GM18519 (cell line): ENCODE measurements around the gene DEPDC1B.
"Not testable (repeated sequence)": the region's sequence is repeated elsewhere in the genome, so short reads cannot be mapped to it uniquely, and the experiment has no call there.

ENCODE experiments used
- ATAC-seq: cut with Tn5 transposase; IDR thresholded peaks from one replicate; pipeline ENCODE4 v1.9.1; 2021; ENCODE audit warnings: mild to moderate bottlenecking, moderate library complexity; ENCODE audit not compliant: unreplicated experiment, low FRiP score

DEPDC1B gene

DNA sequence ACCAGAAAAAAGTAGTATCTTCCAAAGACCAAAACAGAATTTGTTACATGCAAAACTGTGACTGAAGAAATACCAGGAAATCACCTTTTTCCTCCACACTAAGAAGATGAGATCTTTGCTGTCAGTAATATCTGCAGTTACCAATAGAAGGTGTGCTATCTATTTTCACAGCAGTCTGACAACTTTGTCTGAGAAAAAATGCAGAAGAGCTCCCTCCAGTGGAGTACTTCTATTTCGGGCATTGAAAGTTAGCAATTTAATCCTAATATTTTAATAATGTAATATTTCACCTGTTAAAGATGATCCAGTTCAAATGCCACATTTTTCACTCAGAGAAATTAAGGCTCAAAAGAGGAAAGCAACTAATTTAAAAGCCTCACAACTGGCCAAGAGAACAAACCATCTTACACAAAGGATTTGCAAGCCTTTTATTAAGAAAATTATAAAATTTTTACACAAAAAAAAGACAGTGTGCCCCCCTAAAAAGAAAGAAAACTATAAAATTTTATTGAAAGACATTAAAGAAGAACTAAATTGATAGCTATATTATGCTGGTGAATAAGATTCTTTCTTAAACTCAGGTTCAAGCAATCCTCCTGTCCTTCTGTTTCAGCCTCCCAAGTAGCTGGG is 50.6 kb downstream of the DEPDC1B start:
- ATAC-seq, result peak; percentile 62

DNA sequence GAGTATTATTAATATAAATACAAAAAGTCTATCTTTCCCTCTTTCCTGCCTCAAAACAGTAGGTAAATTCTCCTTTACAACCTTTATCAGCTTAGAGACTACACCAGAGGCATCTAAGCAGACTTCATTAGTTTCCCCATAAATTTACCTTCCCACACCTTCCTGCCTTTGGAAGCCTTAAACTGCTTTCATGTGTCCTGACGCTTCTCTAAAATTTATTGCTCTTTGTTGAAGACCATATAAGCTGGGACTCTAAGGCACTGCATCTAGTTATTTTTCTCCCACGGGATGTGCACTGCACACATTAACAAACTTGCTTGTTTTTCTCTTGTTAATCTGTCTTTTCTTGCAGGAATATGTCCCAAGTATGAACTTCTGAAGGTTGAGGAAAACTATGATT is 51.8 kb downstream of the DEPDC1B start:
- no peak for ATAC-seq

DNA sequence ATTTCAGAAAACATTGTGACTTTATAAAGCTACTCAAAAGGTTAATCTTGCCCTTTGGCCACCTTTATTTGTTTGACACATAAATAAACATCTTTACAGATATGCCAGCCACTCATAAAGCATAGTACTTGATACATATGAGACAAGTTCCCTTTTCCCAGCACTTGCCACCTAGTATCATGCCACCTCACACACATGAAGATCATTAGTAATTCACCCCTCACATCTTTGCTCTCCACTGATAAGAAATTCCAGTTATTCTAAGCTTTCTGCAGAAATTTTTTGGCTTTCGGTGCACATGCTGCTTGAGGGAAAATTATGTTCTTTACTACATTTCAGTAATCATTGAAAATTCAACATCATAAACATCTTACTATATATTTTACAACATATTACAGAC is 59.1 kb downstream of the DEPDC1B start:
- no peak for ATAC-seq

DNA sequence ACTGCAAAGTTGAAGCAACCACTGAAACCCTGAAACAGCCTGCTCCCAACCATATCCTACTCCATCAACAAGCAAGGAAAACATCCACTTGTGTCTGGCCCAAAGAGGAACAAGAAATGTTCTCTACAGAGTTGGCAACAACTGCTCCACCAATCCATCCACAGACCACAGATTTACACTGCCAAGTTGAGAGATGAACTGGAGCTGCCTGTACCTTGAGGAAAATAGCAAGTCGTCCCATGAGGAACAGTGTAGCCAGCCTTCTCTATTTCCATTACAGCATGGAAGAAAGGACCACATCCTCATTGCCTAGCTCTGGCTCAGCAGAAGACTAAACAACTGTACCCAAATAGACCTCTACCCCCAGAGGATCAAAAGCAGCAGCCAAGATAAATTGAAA is 60.4 kb downstream of the DEPDC1B start:
- no peak for ATAC-seq

DNA sequence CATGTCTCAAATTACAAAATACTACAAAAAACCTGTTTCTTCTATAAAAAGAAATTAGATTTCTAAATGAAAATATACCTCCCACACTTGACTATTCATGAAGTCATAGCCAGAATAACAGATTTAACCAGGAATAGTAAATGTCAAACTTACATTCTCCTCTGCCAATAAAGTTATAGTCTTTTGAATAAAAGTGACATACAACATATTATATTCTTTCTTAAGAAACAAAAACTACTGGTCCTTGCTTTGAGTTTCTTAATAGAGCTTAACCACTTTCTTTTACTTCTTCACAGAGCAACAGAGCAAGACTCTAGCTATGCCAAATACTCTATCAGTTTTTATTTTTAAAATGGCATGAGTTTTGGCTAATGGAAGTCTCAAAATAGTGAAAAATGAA is 61.7 kb downstream of the DEPDC1B start:
- ATAC-seq, result no peak

DNA sequence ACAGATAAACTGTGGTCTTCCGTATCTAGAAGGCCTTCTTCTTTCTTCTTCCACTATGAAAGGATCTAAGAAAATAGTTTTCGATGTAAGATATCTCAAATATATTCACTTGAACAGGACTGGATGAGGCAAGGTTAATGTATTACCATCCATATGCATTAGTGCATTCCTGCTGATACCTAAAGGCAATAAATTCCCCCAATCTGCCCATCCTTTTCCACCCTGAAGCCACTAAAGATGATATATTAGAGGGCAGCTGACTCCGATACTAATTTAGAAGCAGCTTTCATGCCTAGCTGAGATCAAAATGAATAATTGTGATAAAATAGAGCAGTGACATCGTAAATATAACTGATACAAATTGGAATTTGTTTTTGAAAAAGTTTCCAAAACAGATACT is 63.3 kb downstream of the DEPDC1B start:
- ATAC-seq, result no peak

DNA sequence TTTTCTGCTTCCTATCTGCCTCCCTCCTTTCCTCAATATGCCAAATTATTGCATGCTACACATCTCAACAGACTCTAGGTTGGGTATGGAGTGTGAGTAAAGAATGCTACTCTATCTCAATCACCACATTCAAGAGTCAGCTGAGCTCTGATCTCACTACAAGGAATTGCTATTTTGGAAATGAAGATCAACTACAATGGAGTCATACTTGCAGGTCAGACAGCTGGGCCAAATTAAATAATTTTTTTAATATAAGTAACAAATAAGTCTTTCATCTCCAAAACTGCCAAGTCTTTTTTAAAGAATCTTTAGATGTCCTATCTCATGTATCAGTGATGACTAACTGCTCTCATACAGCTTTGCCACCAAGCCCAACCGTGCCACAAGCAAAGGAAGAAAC is 64.0 kb downstream of the DEPDC1B start:
- no peak for ATAC-seq

DNA sequence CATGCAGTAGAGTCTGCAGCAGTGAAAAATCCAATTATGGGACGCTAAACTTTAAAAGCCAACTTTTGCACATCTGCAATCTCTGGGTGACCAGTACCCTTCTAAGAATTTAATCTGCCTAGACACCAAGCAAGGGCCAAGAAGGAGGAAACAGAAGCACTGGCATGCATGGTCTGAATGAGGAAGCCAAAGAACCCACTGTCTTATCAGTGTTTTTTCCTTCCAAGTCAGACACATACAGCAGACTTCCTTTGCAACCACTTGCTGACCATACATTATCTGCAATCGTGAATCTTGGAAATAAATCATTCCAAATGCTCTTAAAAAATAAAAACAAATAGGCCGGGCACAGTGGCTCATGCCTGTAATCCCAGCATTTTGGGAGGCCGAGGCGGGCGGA is 65.9 kb downstream of the DEPDC1B start:
- ATAC-seq, result no peak

DNA sequence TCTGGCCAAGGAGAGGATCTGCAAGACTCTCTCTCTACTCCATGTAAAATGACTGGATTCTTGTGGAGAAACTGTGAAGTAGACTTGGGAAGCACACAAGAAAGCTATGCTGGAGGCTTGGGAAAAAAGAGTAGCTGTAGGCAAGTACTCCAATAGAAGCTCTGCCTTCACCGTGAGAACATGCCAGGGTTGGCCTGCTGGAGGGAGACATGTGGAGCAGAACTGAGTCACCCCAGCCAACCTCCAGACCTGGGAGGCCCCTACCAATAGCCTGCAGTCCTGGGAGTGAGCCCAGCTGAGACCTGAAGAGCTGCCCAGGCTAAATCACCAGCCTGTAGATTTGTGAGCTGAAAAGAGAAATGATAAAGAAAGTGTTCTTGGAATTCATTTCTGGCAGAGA is 66.6 kb downstream of the DEPDC1B start:
- no peak for ATAC-seq

DNA sequence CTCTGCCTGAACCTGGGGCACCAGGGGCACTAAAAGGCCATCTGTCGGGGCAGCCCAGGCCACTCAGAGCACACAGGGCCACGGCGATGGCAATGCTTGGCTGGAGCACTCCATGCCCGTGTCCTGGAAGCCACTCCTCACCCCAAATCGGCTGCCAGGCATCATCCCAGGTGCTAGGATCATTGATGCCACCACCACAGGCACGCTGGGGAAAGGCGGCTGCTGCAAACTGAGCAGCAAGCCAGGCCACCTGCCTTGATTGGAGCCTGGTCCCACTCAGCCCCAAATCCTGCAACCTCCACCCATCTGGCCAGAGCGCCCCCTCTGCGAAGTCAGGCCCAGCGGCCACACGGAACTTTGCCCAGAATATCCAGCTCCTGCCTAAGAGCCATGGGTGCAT is 67.8 kb downstream of the DEPDC1B start:
- ATAC-seq, result no peak

DNA sequence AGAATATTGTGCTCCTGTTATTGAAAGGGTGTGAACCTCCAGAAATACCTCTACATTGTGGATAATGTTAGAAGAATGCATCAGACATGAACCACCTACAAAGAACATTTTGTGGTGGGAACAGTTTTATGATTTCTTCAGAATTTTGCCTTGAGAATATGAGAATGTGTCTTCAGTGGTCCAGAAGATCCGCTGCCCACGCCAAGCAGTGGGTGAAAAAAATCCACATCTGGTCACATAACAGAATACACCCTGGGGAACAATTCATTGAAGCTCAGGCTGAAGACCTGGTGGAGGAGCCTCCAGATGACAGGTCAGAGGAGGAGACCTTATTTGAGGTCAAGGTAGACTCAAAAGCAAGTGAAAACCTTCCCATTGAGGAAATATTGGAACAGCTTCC is 69.1 kb downstream of the DEPDC1B start:
- ATAC-seq, result no peak

DNA sequence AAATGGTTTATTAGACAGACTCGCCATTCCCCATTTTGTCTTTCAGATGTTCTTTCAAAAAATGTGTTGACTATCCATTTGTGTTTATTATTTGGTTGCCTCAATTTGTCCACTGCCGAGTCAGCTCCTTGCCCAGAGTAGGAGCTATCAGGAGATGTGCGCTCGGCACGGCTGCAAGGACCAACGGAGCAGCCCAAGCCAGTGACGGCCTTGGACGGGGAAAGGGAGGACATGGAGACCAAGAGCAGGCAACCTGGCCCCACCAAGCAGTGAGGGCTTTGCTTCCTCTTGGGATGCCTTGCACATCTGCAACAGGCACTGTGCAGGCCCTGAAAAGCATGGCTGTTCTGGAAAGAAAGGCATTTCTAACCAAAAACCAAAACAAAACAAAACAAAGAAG is 69.8 kb downstream of the DEPDC1B start:
- ATAC-seq, result no peak

DNA sequence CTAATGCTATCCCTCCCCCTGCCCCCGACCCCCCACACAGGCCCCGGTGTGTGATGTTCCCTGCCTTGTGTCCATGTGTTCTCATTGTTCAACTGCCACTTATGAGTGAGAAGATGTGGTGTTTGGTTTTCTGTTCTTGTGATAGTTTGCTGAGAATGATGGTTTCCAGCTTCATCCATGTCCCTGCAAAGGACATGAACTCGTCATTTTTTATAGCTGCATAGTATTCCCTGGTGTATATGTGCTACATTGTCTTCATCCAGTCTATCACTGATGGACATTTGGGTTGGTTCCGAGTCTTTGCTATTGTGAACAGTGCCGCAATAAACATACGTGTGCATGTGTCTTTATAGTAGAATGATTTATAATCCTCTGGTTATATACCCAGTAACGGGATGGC is 75.1 kb downstream of the DEPDC1B start:
- ATAC-seq, result not testable (repeated sequence)

DNA sequence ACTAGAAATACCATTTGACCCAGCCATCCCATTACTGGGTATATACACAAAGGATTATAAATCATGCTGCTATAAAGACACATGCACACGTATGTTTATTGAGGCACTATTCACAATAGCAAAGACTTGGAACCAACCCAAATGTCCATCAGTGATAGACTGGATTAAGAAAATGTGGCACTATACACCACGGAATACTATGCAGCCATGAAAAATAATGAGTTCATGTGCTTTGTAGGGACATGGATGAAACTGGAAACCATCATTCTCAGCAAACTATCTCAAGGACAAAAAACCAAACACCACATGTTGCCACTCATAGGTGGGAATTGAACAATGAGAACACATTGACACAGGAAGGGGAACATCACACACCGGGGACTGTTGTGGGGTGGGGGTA is 79.2 kb downstream of the DEPDC1B start:
- ATAC-seq, result not testable (repeated sequence)

DNA sequence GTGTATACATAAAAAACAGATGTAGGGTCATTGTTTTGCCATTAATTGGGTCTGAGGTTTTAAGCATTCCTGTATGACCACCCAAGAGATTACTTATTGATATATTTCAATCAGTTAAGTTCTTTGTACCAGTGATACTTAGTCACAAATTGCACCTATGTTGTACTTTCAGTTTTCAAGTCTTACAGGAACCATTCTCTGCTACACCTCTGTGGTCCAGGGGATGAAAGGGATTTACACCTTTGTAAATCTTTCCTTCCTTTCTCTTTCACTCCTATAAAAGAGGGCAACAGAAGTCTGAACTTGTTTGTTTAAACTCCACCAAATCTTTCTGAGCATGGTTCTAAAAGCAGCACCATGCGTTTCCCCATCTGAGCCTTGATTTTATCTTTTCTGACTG is 86.1 kb downstream of the DEPDC1B start:
- no peak for ATAC-seq

DNA sequence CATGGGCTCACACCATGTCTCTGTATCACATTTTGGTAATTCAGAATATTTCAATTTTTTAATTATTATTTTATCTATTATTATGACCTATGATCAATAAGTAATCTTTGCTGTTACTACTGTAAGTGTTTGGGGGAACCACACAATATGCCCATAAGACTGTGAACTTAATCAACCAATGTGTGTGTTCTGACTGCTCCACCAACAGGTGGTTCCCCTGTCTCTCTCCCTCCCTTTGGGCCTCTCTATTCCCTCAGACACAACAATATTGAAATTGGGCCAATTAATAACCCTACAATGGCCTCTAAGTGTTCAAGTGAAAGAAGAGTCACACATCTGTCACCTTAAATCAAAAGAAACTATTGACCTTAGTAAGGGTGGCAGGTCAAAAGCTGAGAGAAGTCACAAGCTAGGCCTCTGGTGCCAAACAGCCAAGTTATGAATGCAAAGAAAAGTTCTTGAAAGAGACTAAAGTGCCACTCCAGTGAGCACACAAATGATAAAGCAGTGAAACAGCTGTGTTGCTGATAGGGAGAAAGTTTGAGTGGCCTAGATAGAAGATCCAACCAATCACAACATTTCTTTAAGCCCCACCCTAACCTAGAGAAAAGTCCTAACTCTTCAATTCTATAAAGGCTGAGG is 88.7 kb downstream of the DEPDC1B start:
- no peak for ATAC-seq

DNA sequence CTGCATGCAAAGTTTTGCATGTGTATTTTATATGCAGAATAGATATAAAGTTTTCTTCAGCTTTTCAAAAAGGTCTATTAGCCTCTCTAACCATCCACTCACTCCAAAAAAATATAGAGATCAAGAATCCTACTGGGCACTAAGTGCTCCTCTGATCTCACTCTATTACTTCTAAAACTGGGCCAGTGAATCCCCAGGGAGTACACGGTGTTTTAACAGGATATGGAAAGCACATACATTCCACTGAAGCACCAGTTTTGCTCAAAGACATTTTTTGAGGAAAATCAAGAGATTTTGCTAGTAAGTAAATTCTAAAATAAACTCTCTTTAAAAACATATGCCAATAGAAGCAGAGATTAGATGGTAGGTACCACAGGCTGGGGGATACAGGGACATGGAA is 95.2 kb downstream of the DEPDC1B start:
- ATAC-seq, result no peak

DNA sequence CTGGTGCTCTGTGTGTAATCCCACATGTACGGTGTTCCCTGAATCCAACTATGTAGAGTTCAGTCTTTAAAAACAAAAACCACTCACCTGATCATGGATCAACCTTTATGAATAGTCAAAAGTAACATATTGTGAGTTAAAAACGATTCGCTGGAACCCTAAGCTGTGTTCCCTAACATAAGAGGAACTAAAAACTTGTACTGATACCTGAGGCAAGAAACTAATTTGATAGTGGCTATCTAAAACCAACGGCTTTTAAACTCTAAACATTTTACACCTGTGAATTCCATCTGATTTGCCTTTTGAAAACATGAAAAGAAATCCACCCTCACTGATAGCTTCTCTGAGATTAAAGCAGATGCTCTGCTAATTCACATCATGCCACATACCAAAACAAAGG is 101.5 kb downstream of the DEPDC1B start:
- ATAC-seq, result no peak

DNA sequence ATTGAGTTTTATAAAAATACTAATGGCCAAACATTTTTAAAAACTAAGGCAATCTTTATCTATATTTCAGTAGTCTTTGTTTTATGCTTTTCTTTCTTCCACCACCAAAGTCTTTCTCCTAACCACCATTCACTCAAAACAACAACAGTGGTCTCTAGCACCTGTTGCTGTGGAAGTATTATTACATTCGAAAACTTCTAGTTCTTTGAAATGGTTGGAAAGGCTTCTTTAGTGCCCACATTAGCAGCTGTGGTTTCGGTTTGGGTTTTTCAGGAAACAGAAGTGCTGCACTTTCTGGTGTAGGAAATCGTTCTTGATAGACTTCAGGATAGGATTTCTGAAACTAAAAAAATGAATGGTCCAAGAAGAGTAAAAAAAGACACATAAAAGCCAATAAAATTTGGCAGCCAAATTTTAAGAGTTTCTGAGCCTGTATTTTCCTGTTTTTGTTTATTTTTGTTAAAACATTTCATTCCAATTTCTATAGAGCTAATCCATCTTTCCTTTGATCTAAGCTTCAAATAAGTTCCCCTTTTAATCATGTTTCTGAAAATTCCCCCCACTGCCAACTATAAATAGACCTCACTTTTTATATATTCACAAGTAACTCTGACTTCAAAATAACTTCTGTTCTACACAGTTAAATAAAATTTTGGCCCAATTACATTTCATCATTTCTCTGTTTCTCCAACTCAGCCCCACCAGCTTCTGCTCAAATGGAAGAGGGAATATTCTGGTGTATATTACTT is 102.2 kb downstream of the DEPDC1B start:
- peak; percentile 86 for ATAC-seq

DNA sequence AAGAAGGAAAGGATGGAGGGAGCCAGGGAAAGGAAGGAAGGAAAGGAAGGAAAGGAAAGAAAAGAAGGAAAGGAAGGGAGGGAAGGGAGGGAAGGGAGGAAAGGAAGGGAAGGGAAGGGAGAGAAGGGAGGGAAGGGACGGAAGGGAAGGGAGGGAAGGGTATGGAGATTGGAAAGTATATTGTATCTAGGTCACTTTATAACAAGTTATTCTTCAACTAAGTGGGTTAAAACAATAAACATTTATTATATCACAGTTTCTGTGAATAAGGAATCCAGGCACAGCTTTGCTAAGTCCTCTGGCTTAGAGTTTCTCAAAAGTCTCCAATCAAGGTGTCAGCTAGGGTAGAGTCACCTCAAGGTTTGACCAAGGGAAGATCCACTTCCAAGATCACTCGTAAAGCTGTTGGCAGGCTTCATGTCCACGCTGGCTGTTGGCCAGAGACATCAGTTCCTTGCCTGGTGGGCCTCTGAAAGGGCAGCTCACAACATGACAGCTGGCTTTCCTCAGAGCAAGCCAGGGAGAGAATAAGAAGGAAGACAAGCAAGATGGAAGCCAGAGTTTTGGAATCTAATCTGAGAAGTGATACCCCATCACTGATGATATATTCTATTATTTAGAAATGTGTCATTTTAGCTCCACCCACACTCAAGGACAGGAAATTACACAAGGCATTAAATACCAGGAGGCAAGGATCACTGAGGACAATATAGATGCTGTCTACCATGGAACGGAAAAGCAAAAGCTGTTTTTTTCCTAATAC is 105.1 kb downstream of the DEPDC1B start:
- ATAC-seq, result no peak

DNA sequence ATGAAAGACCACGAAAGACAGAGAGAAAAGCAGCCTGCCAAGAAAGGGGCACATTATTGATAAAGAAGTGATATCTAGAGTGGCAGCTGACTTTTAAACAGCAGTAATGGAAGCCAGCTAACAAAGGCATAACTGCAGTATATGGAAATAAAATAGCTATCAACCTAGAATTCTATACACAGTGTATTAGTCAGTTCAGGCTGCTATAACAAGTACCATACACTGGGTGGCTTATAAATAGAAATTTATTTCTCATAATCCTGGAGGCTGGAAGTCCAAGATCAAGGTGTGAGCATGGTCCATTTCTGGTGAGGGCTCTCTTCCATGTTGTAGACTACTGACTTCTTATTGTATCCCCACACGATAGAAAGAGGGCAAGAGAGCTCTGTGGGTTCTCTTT is 109.8 kb downstream of the DEPDC1B start:
- no peak for ATAC-seq
